Mononuclear cell (primary cell): ENCODE results near the gene ZNF750. TPM values are rescaled to one million over a fixed set of nuclear protein-coding genes. Genes with fewer than 3 reads are reported as not detected.

Experiments
- H3K27me3 ChIP-seq: 2 replicates; pipeline ENCODE4 v1.6.0; 2011; ENCODE audit warnings: low read length, control low read depth; ENCODE audit not compliant: insufficient read depth
- H3K4me1 ChIP-seq: 2 replicates; pipeline ENCODE4 v1.5.1; 2011; ENCODE audit warnings: mild to moderate bottlenecking, low read length, control low read depth; ENCODE audit not compliant: insufficient read depth
- H3K4me3 ChIP-seq: 2 replicates; pipeline ENCODE4 v1.5.1; 2011; ENCODE audit warnings: mild to moderate bottlenecking, low read length, moderate library complexity
- H3K9me3 ChIP-seq: 2 replicates; pipeline ENCODE4 v1.5.1; 2011; ENCODE audit warnings: low read depth, mild to moderate bottlenecking, control low read depth, low read length
- total RNA-seq: library from RNA; depleted of rRNA; stranded (reverse); fragments of >200 nt; gene quantifications from one replicate; pipeline ENCODE4 v1.2.3, GENCODE V29; 2012

The ZNF750 gene
- total RNA-seq, 1 donor, result not detected

GRCh38 chr17:82854226-82854625 lies 14.4 kb upstream of the ZNF750 start:
- no peaks in the 10 kb centered on the region for H3K9me3 ChIP-seq
- peaks cover 16% of the 10 kb centered on the region for H3K4me1 ChIP-seq
- no peak overlapping the region for H3K4me3 ChIP-seq
- no peaks in the 10 kb centered on the region for H3K27me3 ChIP-seq

GRCh38 chr17:82851381-82851780 lies 11.6 kb upstream of the ZNF750 start:
- Histone ChIP-seq H3K4me1 (peaks cover 8% of the 10 kb centered on the region), H3K27me3 (no peaks in the 10 kb centered on the region)

GRCh38 chr17:82849076-82849945 lies 9.5 kb upstream of the ZNF750 start:
- H3K4me3 ChIP-seq, result no peak overlapping the region
- no peaks in the 10 kb centered on the region for H3K27me3 ChIP-seq
- H3K4me1 ChIP-seq, result peaks cover 8% of the 10 kb centered on the region

More at GRCh38 chr17:82851381-82851780, 11.6 kb upstream of the ZNF750 start:
- Histone ChIP-seq H3K4me3 (no peak overlapping the region), H3K9me3 (no peaks in the 10 kb centered on the region)

DNA sequence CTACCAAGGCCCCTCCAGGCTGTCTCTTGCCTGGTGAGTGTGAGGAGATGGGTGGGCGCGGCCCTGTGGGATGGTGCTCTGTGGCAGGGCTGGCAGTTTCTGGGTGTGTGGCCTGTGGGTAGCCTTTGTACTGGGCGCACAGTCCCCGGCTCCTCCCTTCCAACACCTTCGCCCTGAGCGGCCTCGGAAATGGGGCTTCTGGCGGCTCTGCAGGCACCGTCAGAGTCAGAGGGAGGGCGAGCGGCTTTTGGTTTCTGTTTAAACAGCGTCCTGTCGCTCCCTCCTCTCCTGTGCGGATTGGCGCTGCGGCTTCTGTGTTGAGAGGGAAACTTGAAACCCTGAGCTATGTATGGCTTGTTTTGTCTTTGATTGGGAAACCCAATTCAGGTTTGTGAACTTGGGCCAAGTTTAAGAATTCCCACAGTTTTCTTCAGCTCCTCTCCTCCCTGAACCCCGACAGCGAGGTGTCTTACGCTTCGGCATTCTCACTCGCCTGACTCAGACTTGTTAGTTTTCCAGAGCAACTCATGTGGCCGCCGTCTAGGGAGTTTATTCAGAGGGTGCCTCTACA lies 8.3 kb upstream of the ZNF750 start:
- Histone ChIP-seq H3K4me1 (peaks cover 8% of the 10 kb centered on the region), H3K4me3 (no peak overlapping the region), H3K9me3 (no peaks in the 10 kb centered on the region), H3K27me3 (no peaks in the 10 kb centered on the region)

More at GRCh38 chr17:82849076-82849945, 9.5 kb upstream of the ZNF750 start:
- H3K9me3 ChIP-seq, result no peaks in the 10 kb centered on the region

DNA sequence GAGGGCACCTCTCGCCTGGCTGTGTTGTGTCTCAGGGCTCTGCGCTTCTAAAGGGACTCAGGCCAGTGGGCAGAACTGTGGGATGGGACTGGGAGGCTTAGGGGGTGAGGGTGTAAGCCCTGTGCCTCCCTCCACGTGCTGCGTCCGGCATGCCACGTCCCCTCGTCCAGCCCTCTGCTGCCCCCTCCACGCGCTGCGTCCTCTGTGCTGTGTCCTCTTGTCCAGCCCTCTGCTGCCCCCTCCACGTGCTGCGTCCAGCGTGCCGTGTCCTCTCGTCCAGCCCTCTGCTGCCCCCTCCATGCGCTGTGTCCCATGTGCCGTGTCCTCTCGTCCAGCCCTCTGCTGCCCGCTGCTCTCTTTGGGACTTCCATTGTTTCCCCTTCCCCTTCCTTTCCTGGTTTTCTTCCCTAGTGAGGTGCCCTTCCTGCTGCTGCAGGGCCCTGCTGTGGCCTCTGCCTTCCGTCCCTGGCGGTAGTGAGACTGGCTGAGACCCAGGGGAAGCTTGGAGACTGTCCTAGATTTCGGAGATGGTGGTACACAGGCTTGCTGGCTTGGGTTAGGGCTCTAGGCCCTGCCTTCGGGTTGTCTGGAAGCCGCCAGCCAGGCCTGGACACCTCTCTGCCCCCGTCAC lies 6.4 kb upstream of the ZNF750 start:
- H3K4me3 ChIP-seq, result no peak overlapping the region
- peaks cover 8% of the 10 kb centered on the region for H3K4me1 ChIP-seq
- no peaks in the 10 kb centered on the region for H3K9me3 ChIP-seq
- no peaks in the 10 kb centered on the region for H3K27me3 ChIP-seq

DNA sequence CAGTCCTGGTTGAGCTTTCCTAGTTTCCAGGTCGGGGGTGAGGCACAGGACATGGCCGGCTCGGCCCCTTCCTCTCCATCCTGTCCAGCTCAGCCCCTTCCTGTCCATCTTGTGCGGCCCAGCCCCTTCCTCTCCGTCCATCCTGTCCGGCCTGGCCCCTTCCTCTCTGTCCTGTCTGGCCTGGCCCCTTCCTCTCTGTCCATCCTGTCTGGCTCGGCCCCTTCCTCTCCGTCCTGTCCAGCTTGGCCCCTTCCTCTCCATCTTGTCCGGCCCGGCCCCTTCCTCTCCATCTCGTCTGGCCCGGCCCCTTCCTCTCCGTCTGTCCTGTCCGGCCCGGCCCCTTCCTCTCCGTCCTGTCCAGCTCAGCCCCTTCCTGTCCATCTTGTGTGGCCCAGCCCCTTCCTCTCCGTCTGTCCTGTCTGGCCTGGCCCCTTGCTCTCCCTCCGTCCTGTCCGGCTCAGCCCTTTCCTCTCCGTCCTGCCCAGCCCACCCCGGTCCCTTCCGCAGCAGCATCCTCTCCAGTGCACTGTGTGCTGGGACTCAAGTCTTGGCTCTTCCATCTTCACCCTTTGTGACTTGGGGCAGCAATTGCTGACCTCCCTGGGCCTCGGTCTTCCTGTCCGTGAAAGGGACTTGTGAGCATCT lies 5.5 kb upstream of the ZNF750 start:
- H3K27me3 ChIP-seq, result no peaks in the 10 kb centered on the region
- H3K4me3 ChIP-seq, result no peak overlapping the region
- H3K9me3 ChIP-seq, result no peaks in the 10 kb centered on the region
- peaks cover 8% of the 10 kb centered on the region for H3K4me1 ChIP-seq

- H3K4me3 ChIP-seq, result no peak overlapping the region
- H3K4me1 ChIP-seq, result peaks cover 8% of the 10 kb centered on the region
- H3K9me3 ChIP-seq, result no peaks in the 10 kb centered on the region
- no peaks in the 10 kb centered on the region for H3K27me3 ChIP-seq
Observed at GRCh38 chr17:82844796-82845162, 5.0 kb upstream of the ZNF750 start.

DNA sequence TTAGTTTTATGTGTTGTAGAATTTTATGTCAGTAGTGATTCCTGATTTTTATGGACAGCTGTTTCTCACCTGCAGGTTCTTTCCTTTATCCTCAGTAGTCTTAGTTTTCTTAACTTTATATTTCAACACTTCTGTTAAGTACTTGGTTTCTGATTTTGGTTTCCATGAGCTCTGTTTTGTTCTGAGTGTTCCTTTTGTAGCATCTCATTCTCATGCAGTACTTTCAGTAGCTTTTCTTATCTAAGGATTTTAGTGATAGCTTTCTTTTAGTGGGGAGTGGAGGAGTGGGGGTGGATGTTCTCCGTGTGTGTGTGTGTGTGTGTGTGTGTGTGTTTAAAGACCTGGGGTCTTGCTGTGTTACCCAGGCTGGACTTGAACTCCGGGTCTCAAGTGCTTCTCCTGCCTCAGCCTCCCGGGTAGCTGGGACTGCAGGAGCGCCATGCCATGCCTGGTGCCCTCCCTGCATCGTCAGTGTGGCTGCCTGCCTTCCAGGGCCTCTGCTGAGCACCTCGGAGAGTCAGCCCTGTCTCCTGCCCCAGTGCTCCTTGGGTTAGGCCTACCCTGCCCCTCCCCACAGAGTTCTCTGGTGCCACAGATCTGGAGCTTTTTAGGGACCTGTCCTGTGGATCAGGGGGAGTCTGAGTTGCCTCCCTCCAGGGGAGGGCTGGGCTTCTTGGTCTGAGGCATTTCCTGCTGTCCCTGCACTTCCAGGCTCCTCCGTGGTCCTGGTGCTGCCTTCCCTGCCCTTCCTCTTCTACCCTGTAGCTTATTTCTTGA lies 4.3 kb upstream of the ZNF750 start:
- no peaks in the 10 kb centered on the region for H3K9me3 ChIP-seq
- H3K4me1 ChIP-seq, result peaks cover 1% of the 10 kb centered on the region
- no peak overlapping the region for H3K4me3 ChIP-seq
- no peaks in the 10 kb centered on the region for H3K27me3 ChIP-seq

DNA sequence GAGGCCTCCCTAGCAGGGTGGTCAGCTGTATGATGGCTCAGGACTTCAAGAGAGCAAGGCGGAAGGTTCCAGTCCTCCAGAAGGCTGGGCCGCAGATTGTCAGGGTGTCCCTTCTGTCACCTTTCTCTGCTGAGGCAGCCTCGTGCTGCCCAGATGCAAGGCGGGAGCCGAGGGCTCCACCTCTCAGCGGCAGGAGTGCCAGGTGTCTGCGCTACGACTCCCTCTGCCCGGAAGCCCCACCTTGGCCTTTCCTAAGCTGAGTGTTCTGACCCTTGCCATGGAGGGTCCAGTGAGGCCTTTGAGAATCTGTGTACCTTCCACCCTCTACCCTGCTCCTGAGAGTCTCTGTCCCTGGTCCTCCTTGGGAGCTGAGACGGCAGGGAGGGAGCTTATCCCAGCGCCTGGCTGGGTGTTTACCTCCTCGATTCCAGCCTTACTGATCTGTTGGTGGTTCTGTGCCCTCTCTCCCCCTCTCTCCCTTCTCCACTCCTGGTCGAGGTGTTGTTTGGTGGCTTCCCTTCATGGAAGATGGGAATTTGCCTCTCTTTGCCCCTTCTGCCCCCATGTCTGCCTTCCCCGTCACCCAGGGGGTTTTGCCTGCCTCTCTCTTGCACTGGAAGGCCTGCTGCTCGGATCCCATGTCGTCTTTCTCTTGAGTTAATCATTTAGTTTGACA lies 2.2 kb upstream of the ZNF750 start:
- Histone ChIP-seq H3K27me3 (no peaks in the 10 kb centered on the region), H3K4me3 (no peak overlapping the region), H3K4me1 (peaks cover 18% of the 10 kb centered on the region), H3K9me3 (no peaks in the 10 kb centered on the region)

- no peaks in the 10 kb centered on the region for H3K9me3 ChIP-seq
- peaks cover 28% of the 10 kb centered on the region for H3K4me1 ChIP-seq
- H3K4me3 ChIP-seq, result no peak overlapping the region
- H3K27me3 ChIP-seq, result no peaks in the 10 kb centered on the region
Observed at GRCh38 chr17:82840431-82840831, 609 bp upstream of the ZNF750 start.

DNA sequence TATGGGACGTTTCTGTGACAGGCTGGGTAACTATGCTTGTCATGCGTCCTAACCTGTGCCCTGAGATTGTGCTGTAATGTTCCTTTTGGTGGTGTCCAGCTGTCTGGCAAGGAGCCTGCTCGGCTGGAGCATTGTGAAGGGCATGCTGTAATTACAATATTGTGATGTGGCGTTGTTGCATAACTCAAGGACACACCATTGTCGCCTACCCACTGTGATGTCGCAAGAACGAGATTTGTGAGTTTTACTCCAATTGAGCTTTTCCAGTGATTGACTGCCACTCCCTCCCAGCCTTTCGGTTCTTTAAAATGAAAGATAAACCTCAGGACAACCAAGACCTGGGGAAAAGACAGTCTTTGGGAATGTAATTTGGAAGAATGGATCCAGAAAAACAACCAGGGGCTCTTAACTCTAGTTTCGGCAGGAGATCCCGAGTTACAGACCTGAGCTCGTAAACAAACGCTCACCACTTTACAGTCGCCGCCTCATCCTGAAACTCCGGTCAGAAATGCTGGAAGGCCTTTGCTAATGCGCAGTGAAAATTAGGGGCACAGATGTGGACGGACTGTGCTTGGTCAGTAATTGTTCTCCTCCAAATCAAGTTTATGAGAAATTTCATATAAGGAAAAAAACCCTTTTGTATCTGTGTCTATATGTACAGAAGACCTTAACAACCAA lies 1.3 kb downstream of the ZNF750 start:
- Histone ChIP-seq H3K4me1 (peaks cover 28% of the 10 kb centered on the region), H3K9me3 (no peaks in the 10 kb centered on the region), H3K4me3 (no peak overlapping the region), H3K27me3 (no peaks in the 10 kb centered on the region)

DNA sequence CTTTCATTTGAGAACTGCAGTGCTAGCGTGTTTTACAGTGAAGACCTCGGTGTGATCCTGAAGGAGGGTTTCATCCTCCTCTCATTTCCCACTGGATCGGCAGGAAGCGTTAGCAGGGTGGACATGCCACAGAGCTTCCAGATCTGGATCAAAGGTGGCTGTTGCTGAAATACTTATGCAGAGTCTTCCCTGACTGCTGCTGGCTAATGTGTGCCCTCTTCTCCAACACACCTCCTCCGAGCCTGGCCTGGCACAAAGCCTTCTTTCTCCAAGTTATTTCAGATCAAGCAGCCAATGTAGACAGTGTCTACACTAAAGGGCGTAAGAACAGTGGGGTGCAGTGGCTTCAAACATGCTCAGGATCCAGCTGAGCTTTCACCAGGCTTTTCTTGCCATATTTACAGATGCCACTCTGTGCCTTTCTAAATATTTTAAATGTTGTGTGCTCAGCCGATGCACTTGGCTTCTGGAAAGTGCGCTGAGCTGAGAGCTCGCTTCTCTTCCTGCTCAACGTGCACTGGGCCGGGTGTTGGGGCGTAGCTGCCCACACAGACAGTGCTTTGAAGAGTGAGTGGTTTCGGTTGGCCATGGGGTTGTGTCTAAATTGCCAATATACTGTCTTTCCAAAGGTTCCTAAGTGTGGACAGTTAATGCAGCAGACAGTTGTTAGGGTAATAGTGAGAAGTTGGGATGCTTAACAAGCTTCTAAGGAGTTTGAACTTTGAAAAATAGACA lies 2.1 kb downstream of the ZNF750 start:
- Histone ChIP-seq H3K4me3 (no peak overlapping the region), H3K9me3 (no peaks in the 10 kb centered on the region), H3K4me1 (peaks cover 28% of the 10 kb centered on the region), H3K27me3 (no peaks in the 10 kb centered on the region)

GRCh38 chr17:82836823-82837357 lies 2.9 kb downstream of the ZNF750 start:
- Histone ChIP-seq H3K9me3 (no peaks in the 10 kb centered on the region), H3K27me3 (no peaks in the 10 kb centered on the region), H3K4me3 (no peak overlapping the region), H3K4me1 (peaks cover 28% of the 10 kb centered on the region)
